NCI-H1105 (cell line): ENCODE measurements around the gene PTPRT.

Source experiments
- DNase-seq: peaks from one replicate; lab custom pipeline; 2025; lab: John Stamatoyannopoulos, UW

Gene PTPRT

DNA sequence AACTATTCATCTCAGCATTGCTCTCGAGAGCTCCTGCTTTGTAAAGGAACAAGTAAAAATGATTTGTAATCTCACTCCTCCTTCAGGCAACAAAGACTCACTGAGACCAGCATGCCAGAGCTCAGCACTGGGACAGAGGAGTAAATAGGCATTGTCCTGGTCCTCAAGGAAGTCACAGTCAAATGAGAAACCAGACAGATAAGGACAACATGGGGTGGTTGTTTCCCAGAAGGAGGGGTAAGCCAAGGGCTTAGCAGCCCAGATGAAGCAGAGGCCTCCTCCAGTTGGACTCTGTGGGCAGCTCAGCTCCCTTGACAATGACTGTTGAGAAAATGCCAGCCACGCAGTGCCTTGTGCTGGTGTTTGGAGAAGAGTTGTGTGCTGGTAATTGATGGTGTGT lies 1145.8 kb downstream of the PTPRT start:
- no peak for DNase-seq

DNA sequence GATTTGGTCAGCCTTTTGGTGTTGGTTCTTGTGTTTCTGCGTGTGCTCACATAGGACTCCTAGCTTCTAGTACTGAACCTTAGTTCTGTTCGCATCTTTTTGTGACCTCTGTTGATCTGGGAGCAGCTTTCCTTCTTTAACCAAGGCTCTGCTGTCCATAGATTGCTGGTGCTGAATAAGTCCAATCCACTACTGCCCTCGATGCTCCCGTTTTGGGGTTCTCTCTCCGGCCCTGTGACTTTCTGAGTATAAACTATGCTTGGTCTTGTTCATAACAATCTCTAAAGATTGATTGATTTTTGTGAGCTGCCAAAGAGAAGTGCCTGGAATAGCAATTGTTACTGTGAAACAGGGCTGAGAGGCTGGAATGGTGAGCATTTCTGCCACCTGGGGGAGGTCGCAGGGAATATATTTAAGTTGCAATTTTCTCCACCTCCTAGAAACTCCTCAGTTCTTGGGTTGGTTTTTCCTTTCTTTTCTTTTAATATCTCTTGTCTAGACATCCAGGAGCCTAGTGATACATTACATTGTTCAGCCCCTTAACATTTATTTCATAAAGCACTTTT lies 1148.6 kb downstream of the PTPRT start:
- no peak for DNase-seq

DNA sequence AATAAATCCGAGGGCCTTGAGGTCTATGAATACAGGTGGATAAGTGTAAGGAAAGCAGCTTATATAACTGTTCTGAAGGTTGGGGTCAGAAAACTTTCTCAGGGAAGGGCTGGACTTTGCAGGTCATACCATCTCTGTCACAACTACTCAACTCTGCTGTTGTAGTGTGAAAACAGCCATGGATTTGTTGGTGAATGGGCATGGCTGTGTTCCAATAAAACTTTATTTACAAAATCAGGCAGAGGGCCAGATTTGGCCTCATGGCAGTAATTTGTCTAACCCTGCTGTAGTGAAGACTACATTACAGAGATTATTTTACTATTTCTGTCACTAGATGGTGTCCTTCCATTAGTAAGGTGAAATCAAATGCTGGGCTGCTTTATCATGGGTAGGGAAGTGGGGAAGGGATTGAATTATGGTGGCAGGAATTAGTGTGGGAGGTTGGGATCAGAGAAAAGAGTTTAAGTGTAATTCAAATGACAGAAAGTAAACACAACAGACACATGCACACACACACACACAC lies 1161.9 kb downstream of the PTPRT start:
- DNase-seq, result peak; percentile 6

DNA sequence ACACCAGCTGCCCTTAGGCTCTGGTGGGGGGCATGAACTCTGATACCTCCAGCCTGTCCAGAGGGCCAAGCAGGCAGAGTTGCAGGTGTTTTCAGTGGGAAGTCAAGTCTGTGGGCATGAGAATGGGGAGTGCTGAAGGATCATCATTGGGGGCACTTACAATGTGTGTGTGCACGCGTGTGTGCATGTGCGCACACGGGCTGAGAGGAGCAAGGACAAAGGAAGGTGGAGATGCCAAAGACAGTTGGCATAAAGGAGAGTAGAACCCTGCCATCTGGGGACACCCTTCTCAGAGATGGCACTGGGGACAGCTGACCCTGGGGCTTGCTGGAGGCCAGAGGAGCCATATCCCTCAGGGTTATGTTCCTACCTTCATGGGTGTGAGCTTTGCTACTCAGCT lies 1163.1 kb downstream of the PTPRT start:
- no peak for DNase-seq

DNA sequence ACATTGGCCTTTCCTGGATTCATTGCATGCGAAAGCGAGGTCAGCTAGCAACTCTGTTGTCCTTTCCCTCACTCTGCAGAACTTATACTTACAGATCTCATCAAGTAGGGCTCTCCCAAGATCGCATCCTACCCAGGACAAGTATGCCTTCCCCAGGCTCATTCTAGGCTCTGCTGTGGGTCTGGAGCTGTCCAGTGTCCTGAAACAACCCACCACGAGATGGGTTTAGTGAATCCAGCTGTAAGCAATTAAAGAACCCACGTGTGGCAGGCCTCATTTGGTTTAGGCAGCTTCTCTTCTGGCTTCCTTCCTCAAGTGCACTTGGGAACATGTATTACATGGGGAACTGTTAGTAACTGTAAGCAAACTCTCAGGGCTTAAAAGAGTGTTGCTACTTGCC lies 1165.1 kb downstream of the PTPRT start:
- no peak for DNase-seq
